DND-41 (cell line): ENCODE measurements around the gene RASGRP1.

Experiments
- CTCF ChIP-seq: IDR thresholded peaks from 2 replicates; pipeline ENCODE4 v1.5.1; 2012; ENCODE audit warnings: borderline replicate concordance, low read length, moderate library complexity, mild to moderate bottlenecking; ENCODE audit not compliant: poor library complexity, severe bottlenecking; ENCODE audit errors: extremely low read depth
- EZH2 ChIP-seq: IDR thresholded peaks from 3 replicates; pipeline ENCODE4 v1.6.1; 2012; ENCODE audit warnings: borderline replicate concordance, low read depth, mild to moderate bottlenecking, moderate library complexity, low read length, inconsistent platforms; ENCODE audit not compliant: severe bottlenecking

- no peak for TF ChIP-seq CTCF
- TF ChIP-seq EZH2, result no peak
Observed at GRCh38 chr15:38565287-38565670, 665 bp upstream of the RASGRP1 start.
